ENCODE results near the gene DIS3L2.

- TF ChIP-seq, protein P1, sequence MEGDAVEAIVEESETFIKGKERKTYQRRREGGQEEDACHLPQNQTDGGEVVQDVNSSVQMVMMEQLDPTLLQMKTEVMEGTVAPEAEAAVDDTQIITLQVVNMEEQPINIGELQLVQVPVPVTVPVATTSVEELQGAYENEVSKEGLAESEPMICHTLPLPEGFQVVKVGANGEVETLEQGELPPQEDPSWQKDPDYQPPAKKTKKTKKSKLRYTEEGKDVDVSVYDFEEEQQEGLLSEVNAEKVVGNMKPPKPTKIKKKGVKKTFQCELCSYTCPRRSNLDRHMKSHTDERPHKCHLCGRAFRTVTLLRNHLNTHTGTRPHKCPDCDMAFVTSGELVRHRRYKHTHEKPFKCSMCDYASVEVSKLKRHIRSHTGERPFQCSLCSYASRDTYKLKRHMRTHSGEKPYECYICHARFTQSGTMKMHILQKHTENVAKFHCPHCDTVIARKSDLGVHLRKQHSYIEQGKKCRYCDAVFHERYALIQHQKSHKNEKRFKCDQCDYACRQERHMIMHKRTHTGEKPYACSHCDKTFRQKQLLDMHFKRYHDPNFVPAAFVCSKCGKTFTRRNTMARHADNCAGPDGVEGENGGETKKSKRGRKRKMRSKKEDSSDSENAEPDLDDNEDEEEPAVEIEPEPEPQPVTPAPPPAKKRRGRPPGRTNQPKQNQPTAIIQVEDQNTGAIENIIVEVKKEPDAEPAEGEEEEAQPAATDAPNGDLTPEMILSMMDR (conservative IDR thresholded peaks at IDR 0.05; ENCODE audit: low read length): no peak
- no peak for TF ChIP-seq EZH2phosphoT487 (IDR thresholded peaks at IDR 0.05; ENCODE audit: borderline replicate concordance)
Observed at GRCh38 chr2:231965102-231965501, 3.6 kb downstream of the DIS3L2 start.
